ENCODE data around the gene MRPL1. TPM values are rescaled to one million over a fixed set of nuclear protein-coding genes. Genes with fewer than 3 reads are reported as not detected.
A peak's percentile ranks its signal among the peaks of the same experiment; 100 is the strongest.

Gene MRPL1
- total RNA-seq (10 to 100 TPM; 10.5 to 16.6 TPM), polyA plus RNA-seq (10 to 100 TPM; 15.7 to 20.6 TPM)

- H3K27me3 ChIP-seq (ENCODE audit: control insufficient read depth in 4 of 4, insufficient read depth in 4 of 4, low read length in 3 of 4): no peaks in the 10 kb centered on the region
- peak within 1 kb of the TSS; percentile 98 to 100 for H3K9ac ChIP-seq (ENCODE audit: low read depth in 1 of 2, low read length in 2 of 2)
- peaks cover 0 to 2% (median 0%) of the 10 kb centered on the region in 4 donors for H3K36me3 ChIP-seq (ENCODE audit: control insufficient read depth in 4 of 4, insufficient read depth in 3 of 4, low read depth in 1 of 4, low read length in 3 of 4)
- H3K4me3 ChIP-seq (ENCODE audit: low read depth in 1 of 3, low read length in 3 of 3): peak within 1 kb of the TSS; percentile 63 to 94 (median 89)
- under 1% methylated on average over 33 of the region's 33 CpGs for WGBS
- TF ChIP-seq FOXA1 (IDR thresholded peaks at IDR 0.05) (peak; percentile 14), RAD21 (IDR thresholded peaks at IDR 0.05) (peak; percentile 69 to 71), MAX (IDR thresholded peaks at IDR 0.05) (peak; percentile 92), GABPA (IDR thresholded peaks at IDR 0.05 in 1 of 2, conservative IDR thresholded peaks at IDR 0.05 in 1 of 2) (peak; percentile 84 to 95), NR2F2 (IDR thresholded peaks at IDR 0.05) (no peak), JUND (IDR thresholded peaks at IDR 0.05) (peak in 1 of 2 donors; percentile 21), ATF3 (IDR thresholded peaks at IDR 0.05) (peak; percentile 82), EGR1 (IDR thresholded peaks at IDR 0.05; ENCODE audit: low read depth in 2 of 2) (peak; percentile 59), TAF1 (conservative IDR thresholded peaks at IDR 0.05) (peak; percentile 95), FOXA2 (IDR thresholded peaks at IDR 0.05) (no peak), YY1 (IDR thresholded peaks at IDR 0.05) (peak; percentile 99), ZBTB33 (IDR thresholded peaks at IDR 0.05) (peak; percentile 87), SP1 (IDR thresholded peaks at IDR 0.05) (peak; percentile 70), HNF4A (conservative IDR thresholded peaks at IDR 0.05) (peak; percentile 39 to 45), RXRA (IDR thresholded peaks at IDR 0.05) (peak; percentile 44 to 54), HNF4G (IDR thresholded peaks at IDR 0.05) (peak; percentile 14)
- TF ChIP-seq, protein P1, sequence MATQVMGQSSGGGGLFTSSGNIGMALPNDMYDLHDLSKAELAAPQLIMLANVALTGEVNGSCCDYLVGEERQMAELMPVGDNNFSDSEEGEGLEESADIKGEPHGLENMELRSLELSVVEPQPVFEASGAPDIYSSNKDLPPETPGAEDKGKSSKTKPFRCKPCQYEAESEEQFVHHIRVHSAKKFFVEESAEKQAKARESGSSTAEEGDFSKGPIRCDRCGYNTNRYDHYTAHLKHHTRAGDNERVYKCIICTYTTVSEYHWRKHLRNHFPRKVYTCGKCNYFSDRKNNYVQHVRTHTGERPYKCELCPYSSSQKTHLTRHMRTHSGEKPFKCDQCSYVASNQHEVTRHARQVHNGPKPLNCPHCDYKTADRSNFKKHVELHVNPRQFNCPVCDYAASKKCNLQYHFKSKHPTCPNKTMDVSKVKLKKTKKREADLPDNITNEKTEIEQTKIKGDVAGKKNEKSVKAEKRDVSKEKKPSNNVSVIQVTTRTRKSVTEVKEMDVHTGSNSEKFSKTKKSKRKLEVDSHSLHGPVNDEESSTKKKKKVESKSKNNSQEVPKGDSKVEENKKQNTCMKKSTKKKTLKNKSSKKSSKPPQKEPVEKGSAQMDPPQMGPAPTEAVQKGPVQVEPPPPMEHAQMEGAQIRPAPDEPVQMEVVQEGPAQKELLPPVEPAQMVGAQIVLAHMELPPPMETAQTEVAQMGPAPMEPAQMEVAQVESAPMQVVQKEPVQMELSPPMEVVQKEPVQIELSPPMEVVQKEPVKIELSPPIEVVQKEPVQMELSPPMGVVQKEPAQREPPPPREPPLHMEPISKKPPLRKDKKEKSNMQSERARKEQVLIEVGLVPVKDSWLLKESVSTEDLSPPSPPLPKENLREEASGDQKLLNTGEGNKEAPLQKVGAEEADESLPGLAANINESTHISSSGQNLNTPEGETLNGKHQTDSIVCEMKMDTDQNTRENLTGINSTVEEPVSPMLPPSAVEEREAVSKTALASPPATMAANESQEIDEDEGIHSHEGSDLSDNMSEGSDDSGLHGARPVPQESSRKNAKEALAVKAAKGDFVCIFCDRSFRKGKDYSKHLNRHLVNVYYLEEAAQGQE (IDR thresholded peaks at IDR 0.05): peak; percentile 87
- TF ChIP-seq, protein P2, sequence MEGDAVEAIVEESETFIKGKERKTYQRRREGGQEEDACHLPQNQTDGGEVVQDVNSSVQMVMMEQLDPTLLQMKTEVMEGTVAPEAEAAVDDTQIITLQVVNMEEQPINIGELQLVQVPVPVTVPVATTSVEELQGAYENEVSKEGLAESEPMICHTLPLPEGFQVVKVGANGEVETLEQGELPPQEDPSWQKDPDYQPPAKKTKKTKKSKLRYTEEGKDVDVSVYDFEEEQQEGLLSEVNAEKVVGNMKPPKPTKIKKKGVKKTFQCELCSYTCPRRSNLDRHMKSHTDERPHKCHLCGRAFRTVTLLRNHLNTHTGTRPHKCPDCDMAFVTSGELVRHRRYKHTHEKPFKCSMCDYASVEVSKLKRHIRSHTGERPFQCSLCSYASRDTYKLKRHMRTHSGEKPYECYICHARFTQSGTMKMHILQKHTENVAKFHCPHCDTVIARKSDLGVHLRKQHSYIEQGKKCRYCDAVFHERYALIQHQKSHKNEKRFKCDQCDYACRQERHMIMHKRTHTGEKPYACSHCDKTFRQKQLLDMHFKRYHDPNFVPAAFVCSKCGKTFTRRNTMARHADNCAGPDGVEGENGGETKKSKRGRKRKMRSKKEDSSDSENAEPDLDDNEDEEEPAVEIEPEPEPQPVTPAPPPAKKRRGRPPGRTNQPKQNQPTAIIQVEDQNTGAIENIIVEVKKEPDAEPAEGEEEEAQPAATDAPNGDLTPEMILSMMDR (IDR thresholded peaks at IDR 0.05; ENCODE audit: low read depth, low read length, missing input control): no peak
- no peaks in the 10 kb centered on the region for H3K9me3 ChIP-seq (ENCODE audit: control insufficient read depth in 4 of 4, low read length in 3 of 4)
- H3K27ac ChIP-seq (ENCODE audit: low read depth in 1 of 2, low read length in 2 of 2): peak within 1 kb of the TSS; percentile 91 to 96
- DNase-seq (ENCODE audit: low spot score): peak; percentile 86
- H3K4me1 ChIP-seq (ENCODE audit: control insufficient read depth in 4 of 4, insufficient read depth in 4 of 4, low read length in 3 of 4): peaks cover 3 to 15% (median 6%) of the 10 kb centered on the region in 4 donors
Measured at GRCh38 chr4:77862478-77863216, at the start of gene MRPL1. Gene MRPL1 (plus strand): TSS chr4:77862830. CDS start chr4:77862849, 19 bp downstream.
